ENCODE measurements around the gene PEPD.
A peak's percentile ranks its signal among the peaks of the same experiment; 100 is the strongest.

Gene PEPD

GRCh38 chr19:33436360-33437345, 84.9 kb downstream of the PEPD start:
- DNase-seq: no peak

- DNase-seq: no peak
Observed at GRCh38 chr19:33435706-33436359, 85.8 kb downstream of the PEPD start.

DNA sequence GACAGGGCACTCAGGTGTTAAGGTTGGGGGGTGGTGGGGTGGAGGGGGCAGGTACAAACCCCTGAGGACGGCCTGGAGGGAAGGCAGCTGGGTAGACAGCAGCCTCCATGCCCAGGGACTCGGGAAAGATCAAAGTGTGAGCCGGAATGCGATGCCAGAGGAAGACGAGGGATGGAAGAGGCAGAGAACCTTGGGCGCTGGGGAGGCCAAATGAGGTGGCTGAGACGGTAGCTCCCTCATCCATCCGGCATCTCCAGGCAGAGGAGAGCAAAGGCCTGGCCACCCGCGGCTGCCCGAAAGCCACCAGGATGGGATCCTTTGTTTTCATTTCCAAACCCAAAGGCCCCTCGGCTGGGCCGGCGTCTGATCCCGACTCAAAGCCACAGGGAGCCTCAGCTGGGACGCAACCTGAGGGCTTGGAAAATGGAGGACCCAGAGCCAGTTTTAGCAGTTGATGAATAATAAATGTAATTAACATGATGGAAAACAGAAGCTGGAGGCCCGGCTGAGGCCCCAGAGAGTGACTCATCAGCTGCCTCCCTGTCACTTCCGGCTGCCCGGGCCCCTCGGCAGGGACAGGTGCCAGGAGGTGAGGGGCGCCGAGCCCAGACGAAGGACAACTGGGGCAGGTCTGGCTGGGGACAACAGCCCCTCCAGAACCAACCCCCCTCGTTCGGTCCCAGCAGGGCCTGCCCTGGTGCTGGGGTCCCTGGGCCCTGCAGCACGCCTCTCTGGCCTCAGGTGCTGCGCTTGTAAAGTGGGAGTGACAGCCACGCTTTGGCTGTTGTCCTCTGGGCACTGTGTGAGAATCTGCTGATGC, 86.5 kb downstream of the PEPD start:
- no peak for DNase-seq

- no peak for DNase-seq
Observed at GRCh38 chr19:33434069-33434885, 87.3 kb downstream of the PEPD start.

DNA sequence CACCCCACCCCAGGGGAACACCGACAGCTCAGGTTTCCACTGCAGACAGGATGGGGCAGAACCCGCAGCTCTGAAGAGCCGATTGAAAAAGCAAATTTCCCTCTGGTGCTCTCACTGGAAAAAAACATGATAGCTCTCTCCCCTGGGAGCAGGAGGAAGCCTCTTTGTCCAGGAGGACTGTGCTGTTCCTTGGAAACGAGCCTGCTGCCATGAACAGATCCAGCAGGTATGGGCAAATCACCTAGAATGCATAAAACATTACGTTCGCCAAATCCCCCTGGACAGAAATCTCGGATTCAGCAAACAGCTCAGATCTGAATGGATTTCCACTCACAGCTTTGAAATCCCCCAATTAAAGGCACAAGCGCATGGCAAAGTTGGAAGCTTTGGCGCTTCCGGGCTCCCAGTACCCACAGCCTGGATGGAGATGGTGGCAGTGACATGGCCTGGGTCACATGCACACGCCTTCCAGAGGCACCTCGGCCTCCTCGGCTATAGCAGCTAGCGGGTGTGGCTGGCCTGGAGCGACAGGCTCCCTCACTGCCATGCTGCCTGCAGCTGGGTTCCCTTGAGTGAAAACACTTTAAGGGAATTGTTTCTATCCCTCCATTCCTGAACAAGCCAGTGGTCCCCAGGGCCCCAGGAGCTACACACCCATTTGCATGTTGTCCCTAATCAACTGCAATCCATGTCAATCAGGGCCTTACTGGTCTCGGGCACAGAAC, 89.0 kb downstream of the PEPD start:
- no peak for DNase-seq

DNA sequence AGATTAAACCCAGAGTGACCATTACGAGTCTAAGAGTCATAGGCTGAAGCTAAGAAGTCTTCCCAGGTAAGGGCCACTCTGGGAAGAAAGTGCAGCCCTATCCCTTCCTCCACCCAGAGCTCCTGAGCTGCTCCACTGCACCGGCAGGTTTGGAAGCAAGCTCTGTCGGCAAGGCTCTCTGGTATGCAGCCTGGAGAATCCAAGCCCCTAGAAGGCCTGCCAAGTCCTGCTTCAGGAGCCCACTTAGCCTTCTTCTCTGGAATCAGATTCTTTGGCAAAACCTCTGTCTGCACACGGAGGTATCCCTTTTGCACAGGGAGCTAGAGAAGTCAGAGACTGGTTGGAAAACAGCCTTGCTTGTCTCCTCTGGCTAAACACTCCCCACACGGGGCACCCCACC, 89.6 kb downstream of the PEPD start:
- DNase-seq: no peak

- peak; percentile 82 for DNase-seq
Observed at GRCh38 chr19:33430674-33431277, 90.8 kb downstream of the PEPD start.

- no peak for DNase-seq
Observed at GRCh38 chr19:33429891-33430673, 91.5 kb downstream of the PEPD start.

GRCh38 chr19:33428627-33429125, 92.9 kb downstream of the PEPD start:
- DNase-seq: no peak

- DNase-seq: no peak
Observed at GRCh38 chr19:33427801-33428626, 93.6 kb downstream of the PEPD start.

DNA sequence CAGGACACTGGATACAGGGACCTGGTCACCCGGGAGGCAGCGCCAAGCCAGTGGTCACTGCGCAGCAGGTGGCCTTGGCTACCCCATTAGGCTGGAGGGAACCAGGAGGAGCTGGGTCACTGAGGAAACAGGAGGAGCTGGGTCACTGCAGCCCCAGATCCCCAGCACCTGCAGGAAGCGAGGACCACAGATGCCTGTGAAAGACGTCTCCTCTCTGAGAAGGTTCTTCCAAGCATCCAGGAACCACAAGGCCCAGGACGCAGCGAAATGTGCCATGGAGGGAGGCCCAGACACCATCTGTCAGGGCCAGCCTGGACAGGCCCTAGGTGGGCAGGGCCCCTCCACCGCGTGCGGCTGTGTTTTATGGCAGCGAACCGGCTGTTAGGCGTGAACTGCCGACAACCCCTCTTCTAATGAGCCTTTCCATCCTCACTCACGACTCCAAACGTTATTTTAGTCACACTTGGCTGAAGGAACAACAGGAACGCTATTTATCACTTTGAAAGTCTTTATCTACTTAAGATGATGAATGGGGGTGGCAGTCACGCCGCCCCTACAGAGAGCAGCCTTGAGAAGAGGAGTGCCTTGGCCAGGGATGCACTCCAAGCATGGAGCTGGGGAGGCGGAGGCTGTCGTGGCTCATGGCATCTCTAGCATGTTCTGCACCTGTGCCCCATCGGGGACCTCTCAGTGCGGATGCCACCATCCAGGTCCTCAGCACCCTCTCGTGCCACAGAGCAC, 94.8 kb downstream of the PEPD start:
- no peak for DNase-seq

- no peak for DNase-seq
Observed at GRCh38 chr19:33424181-33424580, 97.4 kb downstream of the PEPD start.

GRCh38 chr19:33422369-33423180, 99.0 kb downstream of the PEPD start:
- no peak for DNase-seq

DNA sequence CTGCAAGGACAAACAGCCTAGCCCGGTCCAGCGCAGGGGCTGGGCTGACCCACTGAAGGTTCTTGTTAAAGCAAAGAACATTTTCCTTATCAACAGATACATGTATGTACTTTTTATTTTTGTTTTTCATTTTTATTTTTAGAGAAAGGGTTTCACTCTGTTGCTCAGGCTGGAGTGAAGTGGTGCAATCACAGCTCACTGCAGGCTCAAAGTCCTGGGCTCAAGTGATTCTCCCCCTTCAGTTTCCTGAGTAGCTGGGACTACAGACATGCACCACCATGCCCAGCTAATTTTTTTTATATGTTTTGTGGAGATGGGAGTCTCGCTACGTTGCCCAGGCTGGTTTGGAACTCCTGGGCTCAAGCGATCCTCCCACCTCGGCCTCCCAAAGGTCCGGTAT, 100.2 kb downstream of the PEPD start:
- DNase-seq: no peak

GRCh38 chr19:33420821-33421220, 100.8 kb downstream of the PEPD start:
- DNase-seq: no peak

GRCh38 chr19:33419788-33420130, 101.8 kb downstream of the PEPD start:
- no peak for DNase-seq

DNA sequence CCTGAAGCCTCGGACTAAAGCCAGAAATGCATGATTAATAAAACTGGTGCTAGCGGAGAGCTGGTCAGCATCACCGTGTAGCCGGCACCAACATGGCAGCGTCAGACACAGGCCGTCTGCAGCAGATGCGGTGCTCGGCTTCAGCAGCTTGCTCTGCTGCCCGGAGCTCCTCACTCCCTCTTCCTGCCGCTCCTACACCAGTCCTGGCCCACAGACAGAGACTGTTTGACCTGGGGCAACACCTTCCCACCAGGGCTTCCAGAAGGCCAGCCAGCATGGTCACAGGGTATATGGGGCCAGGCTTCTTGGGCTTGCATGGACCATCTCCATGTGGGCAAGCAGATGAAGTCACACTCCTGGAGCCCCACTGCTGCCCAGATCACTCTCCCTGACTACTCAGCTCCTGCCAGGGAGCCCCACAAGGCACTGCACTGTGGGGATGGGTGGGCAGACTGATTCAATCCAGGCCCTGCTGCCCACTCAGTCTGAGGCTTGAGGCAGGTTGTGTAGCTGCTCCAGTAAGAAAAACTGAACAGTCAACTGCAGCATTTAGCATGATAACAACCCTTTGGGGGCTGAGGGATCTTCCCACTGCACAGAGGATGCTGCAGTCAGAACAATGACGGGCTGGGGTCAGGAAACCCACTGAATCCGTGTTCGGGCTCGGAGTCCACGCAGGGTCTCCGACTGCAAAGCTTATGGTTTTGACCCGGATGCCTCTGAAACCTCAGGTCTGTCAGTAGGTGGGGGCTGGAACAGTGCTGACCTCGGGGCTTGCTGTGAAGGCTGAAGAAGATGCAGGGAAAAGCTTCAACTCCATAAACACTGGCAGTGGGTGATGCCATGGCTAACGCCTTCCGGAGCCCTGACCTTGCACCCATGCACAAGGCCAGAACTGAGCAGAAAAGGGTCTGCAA, 102.5 kb downstream of the PEPD start:
- no peak for DNase-seq
